Neural cell (in vitro differentiated cells): ENCODE data around the gene PAOX. TPM values are rescaled to one million over a fixed set of nuclear protein-coding genes. Genes with fewer than 3 reads are reported as not detected.

ENCODE experiments used
- H2AFZ ChIP-seq: fragments of 200-600, 300-800 bp; sonication (generic), shearing (Covaris generic); 2 replicates; pipeline ENCODE4 v1.6.0; 2014; ENCODE audit warnings: low read depth, mild to moderate bottlenecking, antibody characterized with exemption, low read length, moderate library complexity
- H3F3A ChIP-seq: fragments of 200-600 bp; shearing (Covaris generic); 2 replicates; pipeline ENCODE4 v1.6.1; 2016; ENCODE audit warnings: mild to moderate bottlenecking, moderate library complexity, mixed read lengths, antibody characterized with exemption, low read length; ENCODE audit not compliant: insufficient read depth, poor library complexity, severe bottlenecking
- H3K27ac ChIP-seq: fragments of 200-600, 300-800 bp; sonication (generic), shearing (Covaris generic); 2 replicates; pipeline ENCODE4 v1.5.1; 2014; ENCODE audit warnings: mild to moderate bottlenecking, low read length, moderate library complexity
- H3K27me3 ChIP-seq: fragments of 300-800, 200-600 bp; sonication (generic), shearing (Covaris generic); 2 replicates; pipeline ENCODE4 v1.6.0; 2014; ENCODE audit warnings: mild to moderate bottlenecking, low read depth, low read length, moderate library complexity; ENCODE audit not compliant: insufficient read depth
- H3K36me3 ChIP-seq: fragments of 300-800, 200-600 bp; sonication (generic), shearing (Covaris generic); 2 replicates; pipeline ENCODE4 v1.5.1; 2014; ENCODE audit warnings: mild to moderate bottlenecking, antibody characterized with exemption, low read length, moderate library complexity; ENCODE audit not compliant: insufficient read depth
- H3K4me2 ChIP-seq: fragments of 300-800, 200-600 bp; sonication (generic), shearing (Covaris generic); 2 replicates; pipeline ENCODE4 v1.6.0; 2014; ENCODE audit warnings: mild to moderate bottlenecking, low read length
- H3K4me3 ChIP-seq: fragments of 300-800, 200-600 bp; sonication (generic), shearing (Covaris generic); 2 replicates; pipeline ENCODE4 v1.5.1; 2014; ENCODE audit warnings: mild to moderate bottlenecking, low read length, moderate library complexity
- H3K79me2 ChIP-seq: fragments of 200-600 bp; shearing (Covaris generic); replicated peaks from 2 replicates; pipeline ENCODE4 v1.6.0; 2014; ENCODE audit warnings: mild to moderate bottlenecking, low read length, moderate library complexity; ENCODE audit not compliant: insufficient read depth
- H3K9ac ChIP-seq: fragments of 300-800, 200-600 bp; sonication (generic), shearing (Covaris generic); 2 replicates; pipeline ENCODE4 v1.6.1; 2016; ENCODE audit warnings: mild to moderate bottlenecking, low read length, mixed read lengths
- H3K9me2 ChIP-seq: fragments of 200-600 bp; shearing (Covaris generic); 2 replicates; pipeline ENCODE4 v1.6.1; 2016; ENCODE audit warnings: mild to moderate bottlenecking, low read length, mixed read lengths; ENCODE audit not compliant: insufficient read depth
- H3K9me3 ChIP-seq: fragments of 200-600, 300-800 bp; sonication (generic), shearing (Covaris generic); 2 replicates; pipeline ENCODE4 v1.6.1; 2016; ENCODE audit warnings: mild to moderate bottlenecking, mixed run types, low read length, moderate library complexity, mixed read lengths
- H4K20me1 ChIP-seq: fragments of 200-600 bp; shearing (Covaris generic); 2 replicates; pipeline ENCODE4 v1.6.1; 2016; ENCODE audit warnings: mild to moderate bottlenecking, mixed run types; ENCODE audit not compliant: insufficient read depth
- CTCF ChIP-seq: fragments of 450-650 bp; IDR thresholded peaks from 2 replicates; pipeline ENCODE4 v1.5.1; 2014; ENCODE audit warnings: antibody characterized with exemption, mild to moderate bottlenecking, moderate library complexity; ENCODE audit not compliant: poor library complexity, severe bottlenecking
- EP300 ChIP-seq: fragments of 450-650 bp; conservative IDR thresholded peaks from 2 replicates; pipeline ENCODE4 v1.6.1; 2014; ENCODE audit warnings: antibody characterized with exemption, mild to moderate bottlenecking, moderate library complexity; ENCODE audit not compliant: poor library complexity, severe bottlenecking
- EZH2 ChIP-seq: fragments of 200-600, 300-800 bp; shearing (Covaris generic), sonication (generic); IDR thresholded peaks from 2 replicates; pipeline ENCODE4 v1.6.1; 2014; ENCODE audit warnings: antibody characterized with exemption, low read length, borderline replicate concordance, mild to moderate bottlenecking; ENCODE audit not compliant: insufficient read depth, poor library complexity, severe bottlenecking
- MXI1 ChIP-seq: fragments of 450-650 bp; conservative IDR thresholded peaks from 2 replicates; pipeline ENCODE4 v1.6.1; 2014; ENCODE audit warnings: antibody characterized with exemption, mild to moderate bottlenecking; ENCODE audit not compliant: poor library complexity, severe bottlenecking
- POLR2AphosphoS5 ChIP-seq: IDR thresholded peaks from 2 replicates; pipeline ENCODE4 v1.6.1; 2012
- RAD21 ChIP-seq: fragments of 450-650 bp; conservative IDR thresholded peaks from 2 replicates; pipeline ENCODE4 v1.6.1; 2014; ENCODE audit warnings: antibody characterized with exemption, mild to moderate bottlenecking, moderate library complexity
- REST ChIP-seq: IDR thresholded peaks from 2 replicates; pipeline ENCODE4 v1.6.1; 2012; ENCODE audit warnings: borderline replicate concordance
- SMC3 ChIP-seq: fragments of 450-650 bp; conservative IDR thresholded peaks from 2 replicates; pipeline ENCODE4 v1.6.1; 2014; ENCODE audit warnings: antibody characterized with exemption, mild to moderate bottlenecking, moderate library complexity; ENCODE audit not compliant: poor library complexity
- TAF1 ChIP-seq: IDR thresholded peaks from 2 replicates; pipeline ENCODE4 v1.6.1; 2012; ENCODE audit warnings: low read depth
- polyA plus RNA-seq: library from polyadenylated mRNA; depleted of rRNA; stranded (reverse); fragments of >200 nt; gene quantifications from 2 replicates; pipeline ENCODE4 v1.2.3, GENCODE V29; 2014

Gene PAOX
- polyA plus RNA-seq, 1 donor from 2014 or later = 3.0 TPM

GRCh38 chr10:133415752-133416151, 36.7 kb downstream of the PAOX start:
- no peaks in the 10 kb centered on the region for H3F3A ChIP-seq
- no peak overlapping the region for H3K4me3 ChIP-seq
- H3K9ac ChIP-seq = no peak overlapping the region
- no peak for TF ChIP-seq CTCF
- no peak for TF ChIP-seq SMC3
- no peak for TF ChIP-seq REST
- no peak for TF ChIP-seq EP300
- no peak for TF ChIP-seq RAD21
- no peak for TF ChIP-seq EZH2
- TF ChIP-seq POLR2AphosphoS5 = no peak
- TF ChIP-seq MXI1 = no peak
- TF ChIP-seq TAF1 = no peak
- H3K9me3 ChIP-seq = no peaks in the 10 kb centered on the region
- no peak overlapping the region for H3K4me2 ChIP-seq
- H3K36me3 ChIP-seq = peaks cover 6% of the 10 kb centered on the region
- no peaks in the 10 kb centered on the region for H3K9me2 ChIP-seq
- no peaks in the 10 kb centered on the region for H4K20me1 ChIP-seq
- peaks cover 5% of the 10 kb centered on the region for H3K79me2 ChIP-seq
- no peak overlapping the region for H2AFZ ChIP-seq
- H3K27ac ChIP-seq = no peak overlapping the region
- no peaks in the 10 kb centered on the region for H3K27me3 ChIP-seq

- Histone ChIP-seq H3K4me2 (no peak overlapping the region), H2AFZ (no peak overlapping the region), H3K27me3 (no peaks in the 10 kb centered on the region), H3K9me2 (no peaks in the 10 kb centered on the region), H3K4me3 (no peak overlapping the region), H3K36me3 (no peaks in the 10 kb centered on the region), H3K79me2 (no peaks in the 10 kb centered on the region), H4K20me1 (no peaks in the 10 kb centered on the region), H3K9me3 (no peaks in the 10 kb centered on the region), H3K27ac (no peak overlapping the region), H3K9ac (no peak overlapping the region), H3F3A (no peaks in the 10 kb centered on the region)
- no peak for TF ChIP-seq EZH2
- no peak for TF ChIP-seq EP300
- no peak for TF ChIP-seq REST
- TF ChIP-seq POLR2AphosphoS5 = no peak
- TF ChIP-seq CTCF = no peak
- TF ChIP-seq SMC3 = no peak
- no peak for TF ChIP-seq TAF1
- TF ChIP-seq MXI1 = no peak
- TF ChIP-seq RAD21 = no peak
These were observed 39.4 kb downstream of the PAOX start for GRCh38 chr10:133418289-133418993.
